DMS53 treated with DMSO at 0.1 percent for 48 hours (cell line): Measurements from ENCODE around the gene PIR.
A peak's percentile ranks its signal among the peaks of the same experiment; 100 is the strongest.

Experiments used
- DNase-seq: peaks from one replicate; lab custom pipeline; 2025; ENCODE audit not compliant: unreplicated experiment; lab: John Stamatoyannopoulos, UW

PIR gene

DNA sequence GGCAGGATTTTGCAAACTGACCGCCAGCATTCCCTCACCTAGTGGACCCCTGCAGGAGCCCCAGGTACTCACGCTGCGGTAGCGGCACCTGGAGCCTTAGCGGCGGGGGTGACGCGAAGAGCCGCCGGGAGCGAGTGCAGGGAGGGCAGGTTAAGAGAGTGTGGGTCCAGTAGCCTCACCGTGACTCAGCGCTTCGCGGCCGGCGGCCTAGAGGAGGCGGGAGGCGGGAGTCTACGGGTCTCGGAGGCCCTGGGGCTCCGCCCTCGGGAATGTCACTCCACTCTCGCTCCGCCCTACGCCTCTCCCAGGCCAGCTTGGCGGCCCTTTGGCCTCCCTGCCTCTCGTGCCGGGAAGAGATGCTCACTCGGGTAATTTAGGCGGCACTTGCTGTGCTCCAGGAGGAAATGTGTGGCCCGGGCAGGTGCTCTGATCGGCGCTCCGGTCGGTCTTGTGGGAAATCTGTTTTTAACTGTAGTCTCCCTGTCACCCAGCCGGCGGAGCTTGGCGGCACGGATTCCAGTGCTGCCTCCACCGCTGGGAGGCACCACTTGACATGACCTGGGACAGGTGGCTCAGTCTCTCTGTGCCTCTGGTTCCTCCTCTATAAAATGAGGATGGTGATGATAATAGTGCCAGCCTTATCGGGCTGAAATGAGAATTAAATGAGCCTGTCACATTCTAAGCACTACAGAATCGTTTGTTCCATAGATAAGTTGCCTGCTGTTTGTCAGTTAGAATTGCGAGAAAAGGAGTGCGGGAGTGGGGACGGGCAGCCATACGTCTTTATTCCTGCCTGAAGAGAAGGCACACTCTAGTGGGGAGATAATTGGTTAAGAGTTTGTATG, at the start of gene PIR:
TSS of gene PIR (minus strand) at position 216 of the 845 bp plus-strand sequence. CDS start 2,076 bp downstream, outside the sequence.
- DNase-seq, result peak; percentile 86

DNA sequence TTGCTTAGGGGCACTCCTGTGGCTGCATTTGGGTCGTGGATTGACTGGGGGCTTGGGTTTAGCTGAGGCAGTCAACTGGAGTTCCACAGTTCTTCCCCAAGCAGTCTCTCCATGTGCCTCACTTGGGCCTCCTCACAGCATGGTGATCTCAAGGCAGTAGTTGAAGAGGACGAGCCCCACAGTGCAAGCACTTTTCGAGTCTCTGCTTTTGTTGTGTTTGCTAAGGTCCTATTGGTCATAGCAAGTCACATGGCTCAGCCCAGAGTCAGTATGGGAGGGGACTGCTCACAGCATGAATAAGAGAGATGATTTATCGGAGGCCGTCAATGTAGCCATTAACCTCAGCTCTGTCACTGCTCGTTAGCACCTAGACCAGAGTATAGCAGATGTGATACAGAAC, 37.2 kb upstream of the PIR start:
- no peak for DNase-seq

DNA sequence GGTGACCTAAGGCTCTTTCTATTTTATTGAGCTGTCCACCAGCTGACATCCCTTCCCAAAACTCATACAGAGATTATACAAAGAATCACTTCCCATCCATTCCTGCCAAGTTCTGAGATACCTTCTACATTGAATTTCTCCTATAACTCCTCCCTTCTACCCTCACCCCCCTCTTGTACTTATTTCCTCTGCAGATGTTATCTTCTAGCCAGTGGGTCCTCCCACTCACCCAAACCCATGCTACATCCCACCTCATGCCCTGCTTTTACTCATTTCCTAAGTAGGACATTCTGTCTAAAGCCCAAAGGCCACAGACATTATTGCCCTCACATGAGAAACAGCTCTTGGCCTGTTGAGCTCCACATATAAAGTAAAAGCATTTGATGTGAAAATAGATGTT, 36.0 kb upstream of the PIR start:
- no peak for DNase-seq

DNA sequence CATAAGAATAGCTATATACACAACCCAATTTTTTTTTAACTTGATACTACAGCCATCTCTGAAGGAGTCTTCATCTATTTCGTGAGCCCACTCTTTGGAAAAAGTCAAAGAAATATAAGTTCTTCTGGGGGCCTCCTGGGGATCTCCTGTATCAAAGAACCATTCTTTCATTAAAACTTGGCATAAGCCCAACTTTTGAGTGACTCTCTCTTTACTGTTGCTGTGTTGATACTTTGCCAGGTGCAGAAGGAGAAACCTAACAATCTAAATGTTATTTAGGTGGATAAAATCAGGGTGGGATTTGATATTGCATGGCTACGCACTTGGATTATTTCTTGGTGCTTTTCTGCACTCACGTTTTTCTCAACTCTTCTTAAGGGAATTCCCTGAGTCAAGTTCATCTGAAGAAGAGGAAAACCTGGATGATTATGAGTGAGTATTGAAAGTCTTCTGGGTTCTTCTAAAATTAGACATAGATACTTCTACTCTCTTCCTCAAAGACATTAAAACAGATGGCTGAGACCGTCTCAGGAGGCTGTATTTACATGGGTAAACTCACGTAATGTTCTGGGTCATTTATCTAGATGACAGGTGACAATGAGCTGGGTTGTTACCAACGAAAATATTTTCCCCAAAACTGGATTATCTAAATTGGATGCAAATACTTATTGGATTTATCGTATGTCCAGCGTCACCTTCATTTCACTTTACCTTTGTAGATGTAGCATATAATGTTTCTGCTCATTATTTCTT, 32.7 kb upstream of the PIR start:
- DNase-seq, result peak; percentile 36

- DNase-seq, result peak; percentile 37
Measured at GRCh38 chrX:15524417-15524816, 31.3 kb upstream of the PIR start.

DNA sequence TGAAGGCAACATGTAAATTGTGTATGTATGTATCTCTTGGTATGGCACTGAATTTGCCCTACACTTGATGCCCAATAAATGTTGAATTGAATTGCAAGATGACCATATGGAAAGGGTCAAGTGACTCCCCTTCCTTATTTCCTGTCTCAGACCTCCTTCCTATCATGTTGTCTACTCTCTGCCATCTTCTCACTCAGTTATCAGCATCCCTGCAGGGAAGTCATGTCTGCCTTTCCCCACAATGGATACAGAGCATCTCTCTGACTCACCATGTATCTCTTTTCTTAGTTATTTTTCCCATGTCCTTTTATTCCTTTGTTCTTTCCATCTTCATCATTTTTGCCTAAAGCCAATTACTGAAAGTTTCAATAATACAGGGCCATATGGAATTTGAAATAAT, 30.0 kb upstream of the PIR start:
- no peak for DNase-seq

DNA sequence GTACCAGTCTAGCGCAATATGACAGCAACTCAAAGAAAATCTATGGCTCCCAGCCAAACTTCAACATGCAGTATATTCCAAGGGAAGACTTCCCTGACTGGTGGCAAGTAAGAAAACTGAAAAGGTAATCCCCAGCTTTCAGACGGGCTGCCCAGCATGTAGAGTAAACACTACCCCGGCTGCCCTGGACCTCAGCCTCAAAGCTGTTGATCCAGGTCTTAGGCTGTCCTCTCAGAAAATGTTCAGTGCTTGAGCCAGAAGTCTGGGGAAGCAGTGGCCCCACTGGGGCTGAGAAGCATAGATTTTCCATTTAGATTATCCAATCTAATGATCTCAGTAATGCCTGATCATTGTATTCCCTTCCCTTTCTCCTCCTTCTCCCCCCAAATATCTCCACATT, 29.3 kb upstream of the PIR start:
- DNase-seq, result peak; percentile 6

GRCh38 chrX:15515931-15516330, 22.8 kb upstream of the PIR start:
- DNase-seq, result no peak

DNA sequence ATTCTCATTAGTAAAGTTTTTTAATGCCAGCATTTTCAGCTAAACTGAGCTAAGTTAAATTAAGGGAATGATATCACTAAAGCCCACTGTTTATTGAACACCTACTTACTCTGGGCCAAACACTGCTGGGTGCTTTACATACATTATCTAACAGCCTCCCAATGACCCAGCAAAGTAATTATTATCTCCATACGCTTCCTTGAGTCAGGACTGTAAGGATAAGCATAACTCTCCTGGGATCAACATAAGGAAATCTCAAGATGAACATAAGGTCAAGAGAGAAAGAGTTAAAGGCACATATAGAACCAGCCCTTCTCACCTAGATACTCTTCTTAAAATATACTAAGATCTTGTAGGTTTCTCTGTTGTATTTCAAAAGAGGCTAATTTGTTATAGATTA, 21.1 kb upstream of the PIR start:
- no peak for DNase-seq

- DNase-seq, result no peak
Measured at GRCh38 chrX:15512401-15512965, 19.4 kb upstream of the PIR start.

DNA sequence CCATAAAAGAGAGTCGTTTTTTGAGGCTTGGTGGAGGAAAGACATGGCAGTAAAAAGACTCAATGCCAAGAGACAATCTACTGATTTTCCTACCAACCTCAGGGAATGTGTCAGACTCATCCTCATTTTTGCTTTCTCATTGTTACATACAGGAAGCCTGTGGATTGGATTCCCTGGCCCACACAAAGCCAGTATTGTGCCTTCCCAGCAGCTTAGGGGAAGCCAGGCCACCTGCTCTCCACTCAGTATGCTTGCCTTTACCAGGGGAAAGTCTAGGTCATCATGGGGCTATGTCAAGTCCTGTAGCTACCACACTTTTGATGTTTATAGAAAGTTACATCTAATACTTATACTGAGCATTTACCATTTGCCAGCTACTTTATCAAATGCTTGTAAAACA, 18.4 kb upstream of the PIR start:
- DNase-seq, result peak; percentile 3

- DNase-seq, result no peak
Measured at GRCh38 chrX:15509845-15510244, 16.7 kb upstream of the PIR start.

DNA sequence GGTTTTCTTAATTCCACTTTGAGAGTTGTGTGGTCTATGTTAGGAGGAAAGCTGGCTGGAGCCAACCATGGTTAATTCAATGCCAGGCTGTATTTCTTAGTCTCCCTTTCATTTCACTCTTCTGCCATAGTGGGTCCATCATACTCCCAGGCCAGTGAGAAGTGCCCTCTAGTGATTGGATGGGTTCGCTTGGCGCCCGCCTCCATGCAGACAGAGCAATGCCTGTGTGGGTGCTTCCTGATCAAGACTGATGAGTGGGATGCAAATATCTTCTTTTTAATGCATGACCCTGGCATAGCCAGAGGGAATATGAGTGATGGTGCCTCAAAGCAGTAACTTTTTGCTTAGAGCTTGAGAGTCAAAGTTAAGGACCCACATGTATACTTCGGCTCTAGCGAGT, 13.9 kb upstream of the PIR start:
- DNase-seq, result no peak

GRCh38 chrX:15505101-15505500, 12.0 kb upstream of the PIR start:
- no peak for DNase-seq

DNA sequence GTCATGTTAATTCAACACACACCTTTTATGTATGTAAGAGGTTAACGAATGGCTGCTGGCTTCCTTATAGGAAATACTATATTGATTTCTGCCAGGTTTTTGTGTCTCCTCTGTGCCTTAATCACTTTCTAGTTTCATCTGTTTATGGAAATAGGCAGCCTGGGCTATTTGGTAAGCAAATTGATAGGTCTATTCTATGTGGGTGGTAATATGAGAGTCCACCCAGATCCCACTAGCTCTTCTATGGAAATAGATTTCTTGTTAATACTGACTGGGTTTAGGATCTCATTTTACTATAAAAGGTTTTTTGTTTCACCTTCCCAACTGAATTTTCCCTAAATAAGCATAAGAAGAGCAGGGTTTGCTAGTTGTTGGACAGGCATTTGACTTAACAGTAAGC, 11.5 kb upstream of the PIR start:
- DNase-seq, result no peak

- DNase-seq, result no peak
Measured at GRCh38 chrX:15501506-15501905, 8.4 kb upstream of the PIR start.

- DNase-seq, result no peak
Measured at GRCh38 chrX:15500497-15500966, 7.4 kb upstream of the PIR start, which contains the start of gene BMX. Gene BMX (plus strand): TSS chrX:15500807. CDS start chrX:15508354, 7,547 bp downstream.

GRCh38 chrX:15499976-15500375, 6.8 kb upstream of the PIR start:
- DNase-seq, result no peak

- DNase-seq, result no peak
Measured at GRCh38 chrX:15498741-15499140, 5.6 kb upstream of the PIR start.

- peak; percentile 41 for DNase-seq
Measured at GRCh38 chrX:15497865-15498264, 4.7 kb upstream of the PIR start.

DNA sequence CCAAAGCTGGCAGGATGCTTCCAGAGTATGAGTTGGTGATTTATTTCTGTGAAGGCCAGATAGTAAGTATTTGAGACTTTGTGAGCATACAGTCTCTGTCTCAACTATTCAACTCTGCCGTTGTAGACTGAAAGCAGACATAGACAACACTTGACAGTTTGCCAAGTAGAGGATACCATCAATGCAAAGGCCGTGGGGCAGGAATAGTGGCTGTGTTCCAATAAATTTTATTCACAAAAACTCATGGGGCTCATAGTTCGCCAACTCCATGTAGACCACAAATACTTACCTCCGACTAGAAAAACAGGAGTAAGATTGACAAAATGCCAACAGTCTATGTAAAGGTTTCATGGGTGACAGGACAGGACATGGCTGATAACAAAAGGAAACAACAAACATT, 3.7 kb upstream of the PIR start:
- DNase-seq, result no peak

GRCh38 chrX:15495801-15496200, 2.7 kb upstream of the PIR start:
- no peak for DNase-seq
